ENCODE data around the gene EPHA8. TPM values are rescaled to one million over a fixed set of nuclear protein-coding genes. Genes with fewer than 3 reads are reported as not detected.

EPHA8 gene
- total RNA-seq, 4 donors from 2014 or later = 0.62 TPM; not detected in 3

GRCh38 chr1:22526677-22527076 is 36.6 kb upstream of the EPHA8 start:
- no peak for TF ChIP-seq POLR2A (IDR thresholded peaks at IDR 0.05)
- no peak for TF ChIP-seq CTCF (IDR thresholded peaks at IDR 0.05)
- H3K4me3 ChIP-seq (ENCODE audit: low read depth, poor library complexity, severe bottlenecking) = no peak overlapping the region
- intact Hi-C loops (cut with DNase I; ENCODE audit: low total_unique reads) = no loop called here

GRCh38 chr1:22527122-22527521 is 36.2 kb upstream of the EPHA8 start:
- H3K4me3 ChIP-seq (ENCODE audit: low read depth, poor library complexity, severe bottlenecking) = no peak overlapping the region
- TF ChIP-seq CTCF (IDR thresholded peaks at IDR 0.05) (no peak), POLR2A (IDR thresholded peaks at IDR 0.05) (no peak)
- DNase-seq (ENCODE audit: low spot score in 2 of 2) = peak in 1 of 2 donors; percentile 59
- intact Hi-C loops (cut with DNase I; ENCODE audit: low total_unique reads) = no loop called here
- WGBS, 2 donors = 82 to 93% methylated on average over 7 of the region's 7 CpGs

More at GRCh38 chr1:22526677-22527076, 36.6 kb upstream of the EPHA8 start:
- 92 to 94% methylated on average over 5 of the region's 5 CpGs for WGBS, 2 donors
- DNase-seq (ENCODE audit: low spot score in 2 of 2) = peak in 1 of 2 donors; percentile 82

GRCh38 chr1:22527555-22528296 is 35.6 kb upstream of the EPHA8 start:
- intact Hi-C loops (cut with DNase I; ENCODE audit: low total_unique reads) = no loop called here
- WGBS, 2 donors = 83 to 85% methylated on average over 15 of the region's 15 CpGs
- no peak for TF ChIP-seq CTCF (IDR thresholded peaks at IDR 0.05)
- TF ChIP-seq POLR2A (IDR thresholded peaks at IDR 0.05) = no peak
- no peak overlapping the region for H3K4me3 ChIP-seq (ENCODE audit: low read depth, poor library complexity, severe bottlenecking)
- DNase-seq (ENCODE audit: low spot score in 2 of 2) = peak in 1 of 2 donors; percentile 70

- DNase-seq (ENCODE audit: low spot score in 2 of 2) = peak in 1 of 2 donors; percentile 52
- intact Hi-C loops (cut with DNase I; ENCODE audit: low total_unique reads) = no loop called here
- WGBS, 2 donors = 98 to 99% methylated on average over 7 of the region's 7 CpGs
- TF ChIP-seq CTCF (IDR thresholded peaks at IDR 0.05) (no peak), POLR2A (IDR thresholded peaks at IDR 0.05) (no peak)
- no peak overlapping the region for H3K4me3 ChIP-seq (ENCODE audit: low read depth, poor library complexity, severe bottlenecking)
Observed at GRCh38 chr1:22528451-22528850, 34.8 kb upstream of the EPHA8 start.

GRCh38 chr1:22529901-22530621 is 33.2 kb upstream of the EPHA8 start:
- intact Hi-C loops (cut with DNase I; ENCODE audit: low total_unique reads) = no loop called here
- no peak for DNase-seq (ENCODE audit: low spot score in 2 of 2)

More at GRCh38 chr1:22529901-22530621, 33.2 kb upstream of the EPHA8 start:
- no peak overlapping the region for H3K4me3 ChIP-seq (ENCODE audit: low read depth, poor library complexity, severe bottlenecking)
- TF ChIP-seq CTCF (IDR thresholded peaks at IDR 0.05) (no peak), POLR2A (IDR thresholded peaks at IDR 0.05) (no peak)
- WGBS, 2 donors = 51 to 57% methylated on average over 12 of the region's 12 CpGs

Data from lower leg skin (tissue), 4 donors.